ENCODE measurements around the gene PLCZ1. TPM values are rescaled to one million over a fixed set of nuclear protein-coding genes. Genes with fewer than 3 reads are reported as not detected.

PLCZ1 gene
- polyA plus RNA-seq, 10 donors, result 0.18 to 0.65 TPM; not detected in 8

Other genes starting within 250 kb of the PLCZ1 start
- not detected for gene CAPZA3, start 107 bp upstream of the PLCZ1 start, polyA plus RNA-seq (ENCODE audit: insufficient read length in 10 of 10)

Data from muscle of back (tissue), 10 donors.